ENCODE data around the gene UIMC1. TPM values are rescaled to one million over a fixed set of nuclear protein-coding genes. Genes with fewer than 3 reads are reported as not detected.

UIMC1 gene
- total RNA-seq, 1 donor from 2014 or later, result 36.1 TPM

DNA sequence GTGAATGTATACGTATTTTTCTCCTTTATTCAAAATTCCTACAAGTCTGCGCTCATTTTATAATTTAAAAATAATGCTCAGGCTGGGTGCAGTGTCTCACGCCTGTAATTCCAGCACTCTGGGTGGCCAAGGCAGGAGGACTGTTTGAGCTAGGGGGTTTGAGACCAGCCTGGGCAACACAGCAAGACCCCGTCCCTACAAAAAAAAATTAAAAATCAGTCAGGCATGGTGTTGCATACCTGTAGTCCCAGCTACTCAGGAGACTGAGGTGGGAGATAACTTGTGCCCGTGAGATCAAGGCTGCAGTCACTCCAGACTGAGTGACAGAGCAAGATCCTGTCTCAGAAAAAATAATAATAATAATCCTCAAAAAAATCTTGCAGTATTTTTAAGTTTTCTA is 7.8 kb downstream of the UIMC1 start:
- H3K9me3 ChIP-seq (ENCODE audit: insufficient read depth, low read depth, low read length), result no peaks in the 10 kb centered on the region
- peaks cover 92% of the 10 kb centered on the region for H4K20me1 ChIP-seq (ENCODE audit: insufficient read depth, low read length)
- H3K27me3 Mint-ChIP-seq (ENCODE audit: low read depth, unreplicated experiment), result no peaks in the 10 kb centered on the region
- H3K9me3 Mint-ChIP-seq (ENCODE audit: unreplicated experiment), result no peaks in the 10 kb centered on the region
- H3K36me3 ChIP-seq (ENCODE audit: insufficient read depth, low read length), result no peaks in the 10 kb centered on the region
- no peak for TF ChIP-seq EZH2 (IDR thresholded peaks at IDR 0.05; ENCODE audit: insufficient read depth, low read length)
- TF ChIP-seq, protein P1, sequence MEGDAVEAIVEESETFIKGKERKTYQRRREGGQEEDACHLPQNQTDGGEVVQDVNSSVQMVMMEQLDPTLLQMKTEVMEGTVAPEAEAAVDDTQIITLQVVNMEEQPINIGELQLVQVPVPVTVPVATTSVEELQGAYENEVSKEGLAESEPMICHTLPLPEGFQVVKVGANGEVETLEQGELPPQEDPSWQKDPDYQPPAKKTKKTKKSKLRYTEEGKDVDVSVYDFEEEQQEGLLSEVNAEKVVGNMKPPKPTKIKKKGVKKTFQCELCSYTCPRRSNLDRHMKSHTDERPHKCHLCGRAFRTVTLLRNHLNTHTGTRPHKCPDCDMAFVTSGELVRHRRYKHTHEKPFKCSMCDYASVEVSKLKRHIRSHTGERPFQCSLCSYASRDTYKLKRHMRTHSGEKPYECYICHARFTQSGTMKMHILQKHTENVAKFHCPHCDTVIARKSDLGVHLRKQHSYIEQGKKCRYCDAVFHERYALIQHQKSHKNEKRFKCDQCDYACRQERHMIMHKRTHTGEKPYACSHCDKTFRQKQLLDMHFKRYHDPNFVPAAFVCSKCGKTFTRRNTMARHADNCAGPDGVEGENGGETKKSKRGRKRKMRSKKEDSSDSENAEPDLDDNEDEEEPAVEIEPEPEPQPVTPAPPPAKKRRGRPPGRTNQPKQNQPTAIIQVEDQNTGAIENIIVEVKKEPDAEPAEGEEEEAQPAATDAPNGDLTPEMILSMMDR (IDR thresholded peaks at IDR 0.05; ENCODE audit: insufficient read depth, low read depth, low read length), result no peak
- H3K4me1 Mint-ChIP-seq (ENCODE audit: low read depth, unreplicated experiment), result peaks cover 28% of the 10 kb centered on the region
- H3K9ac ChIP-seq (ENCODE audit: low read length), result no peak overlapping the region
- no peak overlapping the region for H2AFZ ChIP-seq (ENCODE audit: low read depth, low read length)
- DNase-seq (ENCODE audit: low read depth) (no peak), FAIRE-seq (no peak)
- H3K27ac Mint-ChIP-seq (ENCODE audit: unreplicated experiment), result peak overlapping the region; percentile 10
- H3K79me2 ChIP-seq (ENCODE audit: insufficient read depth, low read length), result peaks cover 99% of the 10 kb centered on the region
- H3K27ac ChIP-seq (ENCODE audit: low read depth, low read length), result no peak overlapping the region
- no peak overlapping the region for H3K4me3 Mint-ChIP-seq (ENCODE audit: unreplicated experiment)
- H3K4me2 ChIP-seq (ENCODE audit: low read length), result no peak overlapping the region
- no peak overlapping the region for H3K4me3 ChIP-seq (ENCODE audit: insufficient read depth, low read depth, low read length)
- peaks cover 24% of the 10 kb centered on the region for H3K4me1 ChIP-seq (ENCODE audit: insufficient read depth, low read length)
- peaks cover 7% of the 10 kb centered on the region for H3K36me3 Mint-ChIP-seq (ENCODE audit: low read depth, unreplicated experiment)
- H3K27me3 ChIP-seq (ENCODE audit: insufficient read depth, low read length), result no peaks in the 10 kb centered on the region

DNA sequence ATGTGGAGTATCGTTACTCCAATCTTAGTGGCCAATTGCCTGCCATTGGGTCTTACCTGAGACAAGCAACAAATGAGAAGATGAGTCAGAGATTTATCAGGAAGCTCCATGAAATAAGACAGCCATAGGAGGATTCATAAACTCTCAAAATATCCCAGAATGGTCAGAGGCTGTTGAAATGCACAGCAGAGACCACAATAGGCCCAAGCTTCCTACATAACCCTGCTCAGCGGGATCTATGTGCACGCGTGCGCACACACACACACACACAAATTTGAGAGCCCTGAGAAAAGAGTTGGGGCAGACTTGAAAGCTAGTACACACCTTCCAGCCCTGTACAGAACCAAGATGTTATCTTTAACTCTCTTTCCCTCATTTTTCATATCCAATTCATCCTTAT is 9.8 kb downstream of the UIMC1 start:
- Histone ChIP-seq H3K4me2 (ENCODE audit: low read length) (peak overlapping the region; percentile 22), H3K79me2 (ENCODE audit: insufficient read depth, low read length) (peaks cover 99% of the 10 kb centered on the region), H3K4me1 (ENCODE audit: insufficient read depth, low read length) (peaks cover 24% of the 10 kb centered on the region), H3K9me3 (ENCODE audit: insufficient read depth, low read depth, low read length) (no peaks in the 10 kb centered on the region), H4K20me1 (ENCODE audit: insufficient read depth, low read length) (peaks cover 96% of the 10 kb centered on the region), H3K27me3 (ENCODE audit: insufficient read depth, low read length) (no peaks in the 10 kb centered on the region), H3K9ac (ENCODE audit: low read length) (no peak overlapping the region), H2AFZ (ENCODE audit: low read depth, low read length) (no peak overlapping the region), H3K4me3 (ENCODE audit: insufficient read depth, low read depth, low read length) (no peak overlapping the region), H3K36me3 (ENCODE audit: insufficient read depth, low read length) (no peaks in the 10 kb centered on the region), H3K27ac (ENCODE audit: low read depth, low read length) (no peak overlapping the region)
- peak; percentile 15 for DNase-seq (ENCODE audit: low read depth)
- TF ChIP-seq, protein P1 (IDR thresholded peaks at IDR 0.05; ENCODE audit: insufficient read depth, low read depth, low read length), result no peak
- TF ChIP-seq EZH2 (IDR thresholded peaks at IDR 0.05; ENCODE audit: insufficient read depth, low read length), result no peak
- Mint-ChIP-seq H3K27ac (ENCODE audit: unreplicated experiment) (no peak overlapping the region), H3K27me3 (ENCODE audit: low read depth, unreplicated experiment) (no peaks in the 10 kb centered on the region), H3K36me3 (ENCODE audit: low read depth, unreplicated experiment) (peaks cover 7% of the 10 kb centered on the region), H3K9me3 (ENCODE audit: unreplicated experiment) (no peaks in the 10 kb centered on the region), H3K4me3 (ENCODE audit: unreplicated experiment) (no peak overlapping the region), H3K4me1 (ENCODE audit: low read depth, unreplicated experiment) (peaks cover 25% of the 10 kb centered on the region)
- FAIRE-seq, result no peak

DNA sequence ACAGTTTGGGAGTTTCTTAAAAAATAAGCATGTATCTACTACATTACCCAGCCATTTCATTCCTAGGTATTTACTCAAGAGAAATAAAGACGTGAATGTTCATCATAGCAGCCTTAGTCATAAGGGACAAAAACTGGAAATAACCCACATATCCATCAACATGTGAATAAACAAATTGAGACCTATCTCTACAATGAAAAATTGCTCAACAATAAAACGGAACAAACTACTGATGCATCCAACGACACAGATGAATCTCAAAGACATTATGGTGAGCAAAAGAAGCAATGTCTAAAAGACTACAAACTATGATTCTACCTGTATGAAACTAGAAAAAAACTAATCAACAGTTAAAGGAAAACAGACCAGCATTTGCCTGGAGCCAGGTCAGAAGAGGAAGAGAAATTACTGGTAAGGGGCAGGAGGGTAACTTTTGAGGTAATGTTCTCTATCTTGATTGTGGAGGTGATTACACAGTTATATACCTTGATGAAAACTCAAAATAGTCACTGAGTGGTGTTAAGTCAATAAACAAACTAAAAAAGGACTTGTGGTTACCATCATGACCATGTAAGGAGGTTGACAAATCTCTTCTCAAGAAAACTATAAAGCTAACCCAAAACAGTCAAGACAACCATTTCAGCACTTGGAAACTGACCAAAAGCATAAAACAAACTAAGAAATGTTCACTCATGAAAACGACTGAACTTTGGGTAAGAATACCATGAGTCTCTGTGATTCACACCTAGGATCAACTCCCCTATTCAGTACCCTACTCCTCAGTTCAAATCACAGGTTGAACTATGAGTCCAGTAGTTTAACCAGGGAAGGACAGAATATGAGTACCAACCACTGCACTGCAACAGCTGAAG is 10.4 kb downstream of the UIMC1 start:
- H3K27me3 Mint-ChIP-seq (ENCODE audit: low read depth, unreplicated experiment), result no peaks in the 10 kb centered on the region
- no peaks in the 10 kb centered on the region for H3K27me3 ChIP-seq (ENCODE audit: insufficient read depth, low read length)
- H3K4me3 Mint-ChIP-seq (ENCODE audit: unreplicated experiment), result no peak overlapping the region
- H3K79me2 ChIP-seq (ENCODE audit: insufficient read depth, low read length), result peaks cover 99% of the 10 kb centered on the region
- peak; percentile 80 for FAIRE-seq
- DNase-seq (ENCODE audit: low read depth), result peak; percentile 68
- no peaks in the 10 kb centered on the region for H3K9me3 ChIP-seq (ENCODE audit: insufficient read depth, low read depth, low read length)
- no peak overlapping the region for H3K4me3 ChIP-seq (ENCODE audit: insufficient read depth, low read depth, low read length)
- TF ChIP-seq, protein P1 (IDR thresholded peaks at IDR 0.05; ENCODE audit: insufficient read depth, low read depth, low read length), result no peak
- TF ChIP-seq EZH2 (IDR thresholded peaks at IDR 0.05; ENCODE audit: insufficient read depth, low read length), result no peak
- no peak overlapping the region for H2AFZ ChIP-seq (ENCODE audit: low read depth, low read length)
- peak overlapping the region; percentile 22 for H3K4me2 ChIP-seq (ENCODE audit: low read length)
- no peaks in the 10 kb centered on the region for H3K9me3 Mint-ChIP-seq (ENCODE audit: unreplicated experiment)
- H3K36me3 ChIP-seq (ENCODE audit: insufficient read depth, low read length), result no peaks in the 10 kb centered on the region
- no peak overlapping the region for H3K27ac ChIP-seq (ENCODE audit: low read depth, low read length)
- H3K9ac ChIP-seq (ENCODE audit: low read length), result no peak overlapping the region
- H3K4me1 ChIP-seq (ENCODE audit: insufficient read depth, low read length), result peaks cover 24% of the 10 kb centered on the region
- H3K4me1 Mint-ChIP-seq (ENCODE audit: low read depth, unreplicated experiment), result peaks cover 25% of the 10 kb centered on the region
- peaks cover 95% of the 10 kb centered on the region for H4K20me1 ChIP-seq (ENCODE audit: insufficient read depth, low read length)
- peaks cover 7% of the 10 kb centered on the region for H3K36me3 Mint-ChIP-seq (ENCODE audit: low read depth, unreplicated experiment)
- no peak overlapping the region for H3K27ac Mint-ChIP-seq (ENCODE audit: unreplicated experiment)
